ENCODE results near the gene SEZ6.
"Not testable (repeated sequence)": the region's sequence is repeated elsewhere in the genome, so short reads cannot be mapped to it uniquely, and the experiment has no call there.

SEZ6 gene

GRCh38 chr17:28938552-28938951, 67.3 kb downstream of the SEZ6 start:
- in situ Hi-C loops (cut with MboI; ENCODE audit: low sequenced_read_pairs, unreplicated experiment), result no loop called here
- no peak for TF ChIP-seq CTCF (IDR thresholded peaks at IDR 0.05; ENCODE audit: borderline replicate concordance, control extremely low read depth, extremely low read depth, insufficient read depth, missing control alignments)
- DNase-seq (ENCODE audit: low spot score), result no peak

DNA sequence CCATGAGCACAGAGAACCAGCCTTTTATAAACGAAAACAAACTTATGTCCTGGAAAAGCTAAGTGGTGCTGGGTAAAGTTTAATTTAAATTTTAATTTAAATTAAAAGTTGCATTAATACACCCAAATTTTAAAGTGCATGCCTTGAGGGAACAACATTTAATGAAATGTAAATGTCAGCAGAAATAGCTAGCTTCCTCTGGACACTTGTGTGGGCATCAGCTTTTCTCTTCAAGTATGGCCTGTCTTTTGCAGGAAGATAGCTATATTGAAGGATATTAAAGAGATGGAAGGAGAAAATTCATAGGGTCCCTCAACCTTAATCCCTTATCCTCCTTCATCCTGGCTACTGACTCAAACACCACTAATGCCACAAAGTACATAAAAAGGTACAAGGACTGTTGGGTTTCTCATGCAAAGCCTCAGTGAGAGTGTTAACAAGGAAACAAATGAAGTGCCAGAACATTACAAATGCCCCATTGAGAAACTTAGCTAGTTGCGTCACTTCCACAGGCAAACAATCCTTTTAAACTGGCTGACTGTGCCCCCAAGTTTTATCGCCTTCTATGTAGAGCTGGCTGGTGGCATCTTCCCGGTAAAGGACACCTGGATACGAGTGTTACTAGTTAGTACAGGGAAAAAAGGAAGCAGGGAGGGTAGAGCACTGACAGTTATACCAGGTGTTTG, 68.6 kb downstream of the SEZ6 start:
- no peak for TF ChIP-seq CTCF (IDR thresholded peaks at IDR 0.05; ENCODE audit: borderline replicate concordance, control extremely low read depth, extremely low read depth, insufficient read depth, missing control alignments)
- DNase-seq (ENCODE audit: low spot score), result no peak
- in situ Hi-C loops (cut with MboI; ENCODE audit: low sequenced_read_pairs, unreplicated experiment), result no loop called here

DNA sequence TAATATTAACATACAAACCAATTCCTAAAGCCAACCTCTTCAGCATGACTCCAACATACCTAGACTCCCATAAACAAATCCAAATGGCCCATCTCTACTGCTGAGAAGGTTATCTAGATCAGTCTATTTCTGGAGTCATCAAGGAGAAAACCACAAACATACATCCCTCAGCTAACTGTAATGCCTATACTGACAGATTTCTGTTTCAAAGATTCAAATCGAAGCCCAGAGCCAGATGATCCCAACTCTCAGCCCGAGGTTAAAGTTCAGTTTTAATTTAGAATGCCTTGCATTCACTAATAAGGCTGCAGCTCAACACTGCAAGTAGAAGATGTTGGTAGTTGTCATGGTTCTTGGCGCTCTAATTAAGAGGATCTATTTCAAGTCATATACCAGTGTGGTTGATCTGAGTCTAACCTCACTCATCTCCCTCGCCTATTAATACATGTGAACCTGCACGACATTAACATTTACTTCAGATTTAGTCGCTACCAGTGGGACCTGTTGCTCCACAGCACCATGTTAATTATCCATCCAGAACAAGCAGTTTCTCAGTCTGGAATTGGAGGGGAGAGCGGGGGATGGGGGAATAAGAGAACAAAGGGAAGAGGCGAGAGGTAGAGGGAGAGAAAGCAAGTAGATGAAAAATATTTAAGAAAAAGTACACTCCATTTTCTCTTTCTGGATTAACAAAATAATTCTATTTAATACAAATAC, 69.9 kb downstream of the SEZ6 start:
- TF ChIP-seq CTCF (IDR thresholded peaks at IDR 0.05; ENCODE audit: borderline replicate concordance, control extremely low read depth, extremely low read depth, insufficient read depth, missing control alignments), result no peak
- in situ Hi-C loops (cut with MboI; ENCODE audit: low sequenced_read_pairs, unreplicated experiment), result no loop called here

DNA sequence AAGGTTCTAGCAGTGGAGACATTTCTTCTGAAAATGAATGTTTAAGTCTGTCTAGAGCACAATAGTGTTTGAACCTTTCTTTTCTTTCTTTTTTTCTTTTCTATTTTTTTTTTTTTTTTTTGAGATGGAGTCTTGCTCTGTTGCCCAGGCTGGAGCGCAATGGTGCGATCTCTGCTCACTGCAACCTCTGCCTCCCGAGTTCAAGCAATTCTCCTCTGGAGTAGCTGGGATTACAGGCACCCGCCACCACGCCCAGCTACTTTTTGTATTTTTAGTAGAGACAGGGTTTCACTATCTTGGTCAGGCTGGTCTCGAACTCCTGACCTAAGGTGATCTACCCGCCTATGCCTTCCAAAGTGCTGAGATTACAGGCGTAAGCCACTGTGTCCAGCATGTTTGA, 71.3 kb downstream of the SEZ6 start:
- in situ Hi-C loops (cut with MboI; ENCODE audit: low sequenced_read_pairs, unreplicated experiment); DNase-seq (ENCODE audit: low spot score): not testable (repeated sequence)

More for the DNA sequence above, 69.9 kb downstream of the SEZ6 start:
- DNase-seq (ENCODE audit: low spot score), result no peak

DNA sequence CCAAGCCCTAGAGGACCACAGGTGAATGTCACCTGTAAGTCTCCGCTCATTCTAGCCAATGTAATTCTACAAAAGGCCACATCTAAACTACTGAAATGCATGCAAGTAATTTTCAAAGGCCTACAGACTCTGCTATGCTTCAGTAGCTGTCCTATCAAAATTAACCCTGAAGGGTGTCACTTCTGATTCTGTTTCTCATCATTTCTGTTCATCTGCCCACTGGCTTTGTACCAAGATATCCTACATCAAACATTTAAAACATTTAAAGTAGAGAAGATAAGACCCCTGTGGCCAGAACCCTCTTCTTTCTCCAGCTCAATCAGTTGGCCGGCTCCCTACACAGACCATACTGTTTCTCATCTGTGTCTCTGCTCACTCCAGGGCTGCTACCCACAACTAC, 76.0 kb downstream of the SEZ6 start:
- no peak for DNase-seq (ENCODE audit: low spot score)
- in situ Hi-C loops (cut with MboI; ENCODE audit: low sequenced_read_pairs, unreplicated experiment), result no loop called here
- TF ChIP-seq CTCF (IDR thresholded peaks at IDR 0.05; ENCODE audit: borderline replicate concordance, control extremely low read depth, extremely low read depth, insufficient read depth, missing control alignments), result no peak

DNA sequence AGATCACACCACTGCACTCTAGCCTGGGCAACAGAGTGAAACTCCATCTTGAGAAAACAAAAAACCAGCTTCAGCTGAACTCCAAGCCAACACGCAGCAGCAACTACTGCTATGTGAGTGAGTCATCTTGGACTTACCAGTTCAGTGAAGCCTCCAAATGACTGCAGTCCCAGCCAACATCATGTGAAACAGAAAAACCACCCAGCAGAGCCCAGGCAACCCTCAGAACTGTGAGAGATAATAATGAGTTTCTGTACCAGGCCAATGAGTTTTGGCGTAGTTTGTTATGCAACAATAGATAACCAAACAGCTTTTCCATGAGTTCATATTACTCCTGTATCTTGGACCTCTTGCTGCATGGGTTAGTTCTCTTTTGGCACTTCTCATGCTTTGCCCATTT, 77.8 kb downstream of the SEZ6 start:
- TF ChIP-seq CTCF (IDR thresholded peaks at IDR 0.05; ENCODE audit: borderline replicate concordance, control extremely low read depth, extremely low read depth, insufficient read depth, missing control alignments), result no peak
- DNase-seq (ENCODE audit: low spot score), result no peak
- in situ Hi-C loops (cut with MboI; ENCODE audit: low sequenced_read_pairs, unreplicated experiment), result no loop called here

GRCh38 chr17:28926786-28927185, 79.0 kb downstream of the SEZ6 start:
- TF ChIP-seq CTCF (IDR thresholded peaks at IDR 0.05; ENCODE audit: borderline replicate concordance, control extremely low read depth, extremely low read depth, insufficient read depth, missing control alignments), result no peak
- in situ Hi-C loops (cut with MboI; ENCODE audit: low sequenced_read_pairs, unreplicated experiment), result no loop called here

More at GRCh38 chr17:28926786-28927185, 79.0 kb downstream of the SEZ6 start:
- no peak for DNase-seq (ENCODE audit: low spot score)

All from GM13976 (cell line).